Left renal pelvis (tissue), 4 donors: ENCODE data around the gene RMRP. TPM values are rescaled to one million over a fixed set of nuclear protein-coding genes. Genes with fewer than 3 reads are reported as not detected.

Source experiments
- DNase-seq, 4 donors: peaks; one replicate each; pipeline ENCODE4 v3.0.0-alpha.2; 2013; ENCODE audit warnings: low read depth in 4 of 4, low spot score in 3 of 4
- polyA plus RNA-seq, 4 donors: library from polyadenylated mRNA; unstranded; fragments of 120-200 nt; gene quantifications; one replicate each; pipeline ENCODE4 v1.2.1, GENCODE V29; 2013; ENCODE audit not compliant: insufficient read length in 4 of 4

RMRP gene
- polyA plus RNA-seq, 4 donors: 2.5 TPM; not detected in 3

DNA sequence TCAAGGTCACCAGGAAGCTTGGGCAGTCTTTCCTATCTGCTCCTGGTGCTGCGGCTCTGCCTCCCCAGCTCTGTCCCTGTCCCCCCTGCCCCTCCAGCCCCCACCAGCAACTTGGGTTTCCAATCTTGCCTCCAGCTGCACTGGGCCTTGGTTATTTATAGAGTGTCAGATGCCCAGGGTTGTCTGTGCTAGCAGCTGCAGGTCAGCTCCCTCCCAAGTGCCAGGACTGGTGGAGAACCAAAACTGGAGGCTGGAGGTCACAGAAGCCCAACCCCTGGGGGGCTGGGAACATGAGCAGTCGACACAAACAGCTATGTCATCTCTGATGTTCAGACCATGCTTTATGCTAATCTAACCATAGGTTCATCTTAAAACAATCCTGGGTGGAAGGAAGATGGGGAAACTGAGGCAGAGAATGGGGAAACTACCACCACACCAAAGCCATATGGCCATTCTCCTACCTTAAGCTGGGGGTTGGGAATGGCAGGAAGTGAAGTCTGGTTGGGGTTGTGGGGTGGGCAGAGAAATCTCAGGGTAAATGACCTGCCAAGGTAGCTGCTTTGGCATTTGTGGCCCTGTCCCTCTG lies 30.2 kb upstream of the RMRP start:
- no peak for DNase-seq

GRCh38 chr9:35687306-35687705 lies 29.5 kb upstream of the RMRP start:
- no peak for DNase-seq

DNA sequence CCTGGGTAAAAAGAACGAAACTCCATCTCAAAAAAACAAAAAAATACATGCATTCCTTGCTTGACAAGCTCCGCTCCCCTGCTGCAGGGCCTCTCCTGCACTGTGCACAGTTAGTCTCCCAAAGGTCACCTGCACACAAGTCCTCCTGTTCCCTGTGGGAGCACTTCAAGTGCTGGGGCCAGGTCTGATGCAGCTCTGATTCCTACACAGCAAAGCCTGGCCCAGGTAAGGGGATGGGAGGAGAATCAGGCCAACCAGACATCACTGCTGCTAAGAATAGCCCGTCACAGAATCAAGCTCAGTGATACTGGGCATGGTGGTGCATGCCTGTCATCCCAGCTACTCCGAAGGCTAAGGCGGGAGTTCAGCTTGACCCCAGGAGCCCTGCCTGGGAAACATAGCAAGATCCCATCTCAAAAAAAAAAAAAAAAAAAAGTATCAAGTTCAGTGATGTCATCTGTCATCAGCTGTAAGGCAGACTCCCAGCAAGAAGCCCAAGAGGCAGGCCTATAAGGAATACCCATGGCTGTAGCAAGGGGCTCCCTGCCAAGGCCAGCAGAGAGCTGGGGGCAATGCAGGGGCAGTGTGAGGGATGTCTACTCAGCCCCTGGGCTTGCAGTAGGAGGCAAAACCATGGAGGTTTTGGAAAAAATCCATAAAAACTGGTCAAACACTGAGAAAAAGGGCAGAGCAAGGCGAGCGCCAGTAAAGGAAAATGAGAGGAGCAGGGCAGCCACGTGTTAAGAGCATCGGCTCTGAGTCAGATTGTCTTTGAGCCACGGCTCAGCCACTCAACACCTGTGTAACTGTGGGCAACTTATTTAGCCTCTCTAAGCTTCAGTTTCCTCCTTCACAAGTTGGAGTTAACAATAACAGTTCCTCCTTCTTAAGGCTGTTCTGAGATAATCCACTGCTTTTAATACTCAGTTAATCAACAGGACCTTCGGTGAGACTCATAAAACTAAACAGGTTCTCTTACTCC lies 28.7 kb upstream of the RMRP start:
- no peak for DNase-seq

DNA sequence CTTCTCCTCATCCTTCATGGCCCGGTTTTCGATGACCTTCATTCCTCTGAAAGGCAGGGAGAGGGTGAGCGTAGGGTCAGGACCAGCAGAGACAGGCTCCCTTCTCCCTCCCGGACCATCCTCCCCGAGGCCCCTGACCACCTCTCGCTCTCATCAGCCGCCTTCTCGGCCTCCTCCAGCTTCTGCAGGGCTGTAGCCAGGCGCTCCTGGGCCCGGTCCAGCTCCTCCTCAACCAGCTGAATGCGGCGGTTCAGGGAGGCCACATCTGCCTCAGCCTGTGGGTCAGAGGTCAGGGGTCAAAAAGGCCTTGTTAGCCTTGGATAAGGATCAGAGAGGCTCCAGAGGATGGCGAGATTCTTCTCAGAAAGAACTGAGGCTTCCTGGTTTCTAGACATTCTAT lies 27.7 kb upstream of the RMRP start:
- DNase-seq: no peak

DNA sequence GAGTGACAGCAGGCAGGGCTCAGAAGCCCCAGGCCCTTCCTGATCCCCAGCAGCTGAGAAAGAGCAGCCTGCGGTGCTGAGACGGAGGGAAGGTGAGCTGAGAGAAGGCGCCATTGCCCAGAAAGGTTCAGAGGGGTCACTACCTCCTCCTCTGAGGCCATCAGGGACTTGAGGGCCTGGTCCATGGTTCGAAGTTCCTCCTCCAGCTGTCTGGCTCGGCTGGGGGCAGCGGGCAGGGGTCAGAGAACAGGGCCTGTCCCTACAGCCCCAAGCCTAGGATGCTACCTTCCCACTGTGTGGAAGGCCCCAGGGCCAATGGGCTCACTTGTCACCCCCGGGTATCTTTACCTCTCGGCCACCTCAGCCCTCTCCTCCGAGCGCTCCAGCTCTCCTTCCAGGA lies 27.1 kb upstream of the RMRP start:
- DNase-seq: no peak

- no peak for DNase-seq
Measured at GRCh38 chr9:35683323-35683722, 25.5 kb upstream of the RMRP start.

DNA sequence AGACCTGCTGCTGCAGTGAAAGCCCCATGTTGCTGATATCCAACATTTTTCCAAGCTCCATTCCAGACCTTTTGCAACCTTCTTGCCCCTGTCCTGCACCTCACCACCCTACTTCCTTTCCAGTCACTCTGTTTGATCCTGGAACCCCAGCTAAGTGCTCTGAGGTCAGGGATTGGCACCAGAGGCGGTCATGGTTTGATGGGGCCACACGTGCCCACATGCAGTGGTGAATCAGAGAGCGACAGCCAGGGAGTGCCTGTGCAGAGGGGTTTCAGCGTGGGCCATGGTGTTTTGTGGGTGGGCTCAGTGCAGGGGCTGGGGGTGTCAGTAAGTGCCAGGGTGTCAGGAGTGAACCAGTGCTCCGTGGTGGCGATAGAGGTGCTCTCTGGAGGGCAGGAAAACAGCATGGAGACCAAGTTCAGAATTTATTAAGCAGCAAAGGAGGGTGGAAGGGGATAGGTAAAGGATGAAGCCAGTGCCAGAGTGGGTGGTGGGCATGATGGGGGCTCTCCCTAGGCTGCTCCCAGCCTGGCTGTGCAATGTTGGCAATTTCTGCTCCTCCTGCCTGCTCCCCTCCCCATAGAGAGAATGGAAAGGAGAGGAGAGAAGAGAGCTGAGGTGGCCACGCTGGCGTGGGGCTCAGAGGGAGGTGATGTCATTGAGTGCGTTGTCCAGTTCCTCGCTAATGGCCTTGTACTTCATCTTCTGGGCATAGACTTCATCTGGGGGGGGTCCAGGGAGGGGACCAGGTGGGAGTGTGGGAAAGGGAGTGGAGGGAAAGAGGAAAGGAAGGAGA lies 24.9 kb upstream of the RMRP start:
- DNase-seq: no peak

DNA sequence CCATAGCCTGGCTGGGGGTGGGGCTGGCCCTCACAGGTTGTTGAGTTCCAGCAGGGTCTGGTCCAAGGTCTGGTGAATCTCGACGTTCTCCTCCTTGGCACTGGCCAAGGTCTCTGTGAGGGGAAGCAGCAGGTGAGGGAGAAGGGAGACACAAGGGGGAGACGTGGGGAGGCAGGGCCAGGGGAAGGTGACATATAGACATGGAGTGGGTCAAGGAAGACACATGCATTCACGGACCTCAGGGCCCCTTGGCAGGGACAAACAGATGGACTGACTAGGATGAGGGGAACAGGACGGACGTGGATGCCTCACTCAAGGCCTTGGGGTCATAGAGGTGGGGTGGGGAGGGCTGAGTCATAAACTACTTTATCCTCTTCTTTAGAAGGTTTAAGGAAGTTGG lies 24.2 kb upstream of the RMRP start:
- no peak for DNase-seq

DNA sequence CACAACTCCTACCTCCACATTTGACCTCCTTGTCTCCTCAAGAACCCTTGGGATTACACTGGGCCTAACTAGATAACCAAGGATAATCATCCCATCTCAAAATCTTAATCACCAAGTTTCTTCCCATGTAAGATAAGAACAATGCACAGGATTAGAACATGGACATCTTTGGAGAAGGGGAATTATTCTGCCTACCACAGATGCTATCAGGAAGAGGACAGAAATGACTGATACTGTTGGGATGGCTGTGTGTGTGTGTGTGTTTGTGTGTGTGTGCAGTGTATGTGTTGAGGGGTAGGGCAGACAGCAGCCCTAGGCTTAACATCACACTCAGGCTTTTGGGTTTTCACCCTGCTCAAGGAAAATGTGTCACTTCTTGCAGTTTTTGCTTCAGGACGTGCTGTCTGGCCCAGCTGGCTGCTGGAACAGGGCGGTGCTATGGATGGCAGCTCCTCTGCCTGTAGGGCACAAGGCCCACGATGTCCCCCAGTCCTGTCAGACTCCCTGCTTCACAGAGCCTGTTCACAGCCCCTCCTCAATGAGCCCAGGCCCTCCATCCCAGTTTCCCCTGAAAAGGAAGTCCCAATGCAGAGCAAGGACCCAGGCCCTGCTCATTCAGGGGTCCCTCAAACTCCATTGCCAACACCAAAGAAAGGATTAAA lies 23.7 kb upstream of the RMRP start:
- DNase-seq: no peak

GRCh38 chr9:35680331-35681105 lies 22.7 kb upstream of the RMRP start:
- DNase-seq: no peak

DNA sequence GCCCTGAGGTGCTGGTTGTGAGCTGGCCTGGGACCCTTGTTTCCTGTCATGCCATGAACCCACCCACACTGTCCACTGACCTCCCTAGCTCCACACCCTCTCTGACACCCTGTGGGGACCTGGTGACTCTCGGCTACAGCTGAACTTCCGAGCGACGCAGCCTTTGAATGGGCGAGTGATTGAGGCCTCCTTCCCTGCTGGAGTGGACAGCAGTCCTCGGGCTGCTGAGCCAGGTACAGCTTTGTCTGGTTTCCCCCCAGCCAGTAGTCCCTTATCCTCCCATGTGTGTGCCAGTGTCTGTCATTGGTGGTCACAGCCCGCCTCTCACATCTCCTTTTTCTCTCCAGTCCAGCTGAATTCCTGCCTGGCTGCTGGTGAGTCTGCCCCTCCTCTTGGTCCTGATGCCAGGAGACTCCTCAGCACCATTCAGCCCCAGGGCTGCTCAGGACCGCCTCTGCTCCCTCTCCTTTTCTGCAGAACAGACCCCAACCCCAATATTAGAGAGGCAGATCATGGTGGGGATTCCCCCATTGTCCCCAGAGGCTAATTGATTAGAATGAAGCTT lies 22.0 kb upstream of the RMRP start:
- no peak for DNase-seq

DNA sequence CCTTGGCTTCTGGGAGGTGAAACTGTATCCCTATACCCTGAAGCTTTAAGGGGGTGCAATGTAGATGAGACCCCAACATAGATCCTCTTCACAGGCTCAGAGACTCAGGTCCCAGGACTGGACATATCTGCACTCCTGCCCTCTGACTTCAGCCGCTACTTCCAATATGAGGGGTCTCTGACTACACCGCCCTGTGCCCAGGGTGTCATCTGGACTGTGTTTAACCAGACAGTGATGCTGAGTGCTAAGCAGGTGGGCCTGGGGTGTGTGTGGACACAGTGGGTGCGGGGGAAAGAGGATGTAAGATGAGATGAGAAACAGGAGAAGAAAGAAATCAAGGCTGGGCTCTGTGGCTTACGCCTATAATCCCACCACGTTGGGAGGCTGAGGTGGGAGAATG lies 21.3 kb upstream of the RMRP start:
- no peak for DNase-seq

GRCh38 chr9:35675732-35676392 lies 18.0 kb upstream of the RMRP start:
- peak in 1 of 4 donors; percentile 64 for DNase-seq

DNA sequence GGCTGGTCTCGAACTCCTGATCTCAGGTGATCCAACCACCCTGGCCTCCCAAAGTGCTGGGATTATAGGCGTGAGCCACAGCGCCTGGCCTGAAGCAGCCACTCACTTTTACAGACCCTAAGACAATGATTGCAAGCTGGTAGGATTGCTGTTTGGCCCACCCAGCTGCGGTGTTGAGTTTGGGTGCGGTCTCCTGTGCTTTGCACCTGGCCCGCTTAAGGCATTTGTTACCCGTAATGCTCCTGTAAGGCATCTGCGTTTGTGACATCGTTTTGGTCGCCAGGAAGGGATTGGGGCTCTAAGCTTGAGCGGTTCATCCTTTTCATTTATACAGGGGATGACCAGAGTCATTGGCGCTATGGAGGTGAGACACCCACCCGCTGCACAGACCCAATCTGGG lies 17.4 kb upstream of the RMRP start:
- no peak for DNase-seq

GRCh38 chr9:35674025-35674361 lies 16.2 kb upstream of the RMRP start:
- DNase-seq: no peak

- DNase-seq: no peak
Measured at GRCh38 chr9:35673132-35674024, 15.6 kb upstream of the RMRP start, which contains the start of gene CA9. Gene CA9, plus strand, starts transcription at chr9:35673928. Its CDS starts 32 bp downstream, at chr9:35673960.

DNA sequence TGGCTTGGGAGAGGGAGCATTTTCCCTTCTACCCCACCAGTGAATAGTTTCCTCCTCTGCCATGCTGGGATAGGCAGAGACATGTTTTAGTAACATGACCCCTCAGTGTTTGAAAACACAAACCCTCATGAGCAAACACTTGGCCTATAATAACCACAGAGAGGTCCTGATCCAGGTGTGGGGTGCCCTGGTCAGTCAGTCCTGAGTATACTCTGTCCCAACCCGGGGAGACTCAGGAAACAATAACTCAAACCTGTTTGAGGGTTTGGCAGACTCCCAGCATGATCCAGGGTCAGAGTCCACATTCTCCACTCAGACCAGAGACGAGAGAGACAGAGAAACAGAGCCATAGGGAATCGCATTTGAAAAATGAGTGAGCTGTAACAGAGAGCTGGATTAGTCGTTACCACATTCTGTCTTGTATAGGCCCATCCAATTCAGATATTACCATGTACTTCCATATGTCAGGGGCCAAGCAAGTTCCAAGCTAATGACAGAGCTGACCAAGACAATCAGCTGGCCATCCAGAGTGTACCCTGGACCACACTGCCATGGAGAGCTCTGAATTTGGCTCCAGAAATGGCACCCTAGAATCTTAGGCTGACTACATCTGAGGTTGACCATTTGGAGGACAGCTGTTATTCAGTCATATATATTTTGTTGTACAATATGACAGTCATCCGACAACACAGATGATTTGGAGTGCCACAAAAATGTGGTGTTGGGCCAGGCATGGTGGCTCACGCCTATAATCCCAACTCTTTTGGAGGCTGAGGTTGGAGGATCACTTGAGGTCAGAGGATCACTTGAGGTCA lies 11.7 kb upstream of the RMRP start:
- DNase-seq: no peak
